Measurements from ENCODE around the gene ALG12.

The ALG12 gene

DNA sequence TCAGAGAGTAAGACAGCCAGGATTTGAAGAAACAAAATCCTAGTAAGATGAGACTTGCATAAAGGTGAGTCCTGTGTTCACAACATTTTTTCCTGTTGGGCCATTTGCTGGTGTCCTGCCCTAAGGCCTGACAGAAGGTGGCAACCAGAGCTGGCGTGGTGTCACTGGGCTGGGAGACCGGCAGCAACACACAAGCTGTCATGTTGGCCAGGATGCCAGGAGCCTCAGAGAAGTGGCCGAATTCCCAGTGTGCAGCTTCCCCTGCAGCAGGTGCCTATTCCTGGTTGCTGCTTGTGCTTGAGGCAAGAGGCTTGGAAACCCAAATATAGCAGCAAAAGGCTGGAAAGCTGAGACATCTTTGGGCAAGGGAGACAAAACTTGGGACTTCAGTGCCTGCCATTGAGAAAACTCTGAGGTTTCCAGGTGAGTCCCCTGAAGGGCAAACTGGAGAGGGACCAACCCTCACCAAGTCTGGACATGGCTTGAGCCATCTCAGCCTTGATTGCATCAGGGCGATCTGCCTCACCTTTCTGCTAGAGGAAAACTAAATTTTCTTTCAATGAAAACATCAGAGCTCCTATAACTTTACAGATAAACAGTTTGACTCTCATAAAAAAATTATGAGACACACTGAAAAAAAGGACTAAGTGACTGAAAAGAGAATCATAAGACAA, 25.9 kb downstream of the ALG12 start:
- no peak overlapping the region for H2AFZ ChIP-seq (ENCODE audit: low read length)
- no peaks in the 10 kb centered on the region for H3K4me1 ChIP-seq (ENCODE audit: low read length)
- H3K4me3 ChIP-seq (ENCODE audit: low read length) = no peak overlapping the region
- H3K27me3 ChIP-seq (replicated peaks; ENCODE audit: insufficient read depth, low read length) = no peaks in the 10 kb centered on the region
- H3K4me2 ChIP-seq (ENCODE audit: low read depth, low read length) = no peak overlapping the region
- DNase-seq = no peak
- no peaks in the 10 kb centered on the region for H3F3A ChIP-seq (ENCODE audit: insufficient read depth, low read length)
- TF ChIP-seq, protein P1, sequence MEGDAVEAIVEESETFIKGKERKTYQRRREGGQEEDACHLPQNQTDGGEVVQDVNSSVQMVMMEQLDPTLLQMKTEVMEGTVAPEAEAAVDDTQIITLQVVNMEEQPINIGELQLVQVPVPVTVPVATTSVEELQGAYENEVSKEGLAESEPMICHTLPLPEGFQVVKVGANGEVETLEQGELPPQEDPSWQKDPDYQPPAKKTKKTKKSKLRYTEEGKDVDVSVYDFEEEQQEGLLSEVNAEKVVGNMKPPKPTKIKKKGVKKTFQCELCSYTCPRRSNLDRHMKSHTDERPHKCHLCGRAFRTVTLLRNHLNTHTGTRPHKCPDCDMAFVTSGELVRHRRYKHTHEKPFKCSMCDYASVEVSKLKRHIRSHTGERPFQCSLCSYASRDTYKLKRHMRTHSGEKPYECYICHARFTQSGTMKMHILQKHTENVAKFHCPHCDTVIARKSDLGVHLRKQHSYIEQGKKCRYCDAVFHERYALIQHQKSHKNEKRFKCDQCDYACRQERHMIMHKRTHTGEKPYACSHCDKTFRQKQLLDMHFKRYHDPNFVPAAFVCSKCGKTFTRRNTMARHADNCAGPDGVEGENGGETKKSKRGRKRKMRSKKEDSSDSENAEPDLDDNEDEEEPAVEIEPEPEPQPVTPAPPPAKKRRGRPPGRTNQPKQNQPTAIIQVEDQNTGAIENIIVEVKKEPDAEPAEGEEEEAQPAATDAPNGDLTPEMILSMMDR (IDR thresholded peaks at IDR 0.05; ENCODE audit: low read length) = no peak
- no peak for TF ChIP-seq EZH2 (optimal IDR thresholded peaks at IDR 0.05; ENCODE audit: low read depth, low read length)
- TF ChIP-seq EZH2phosphoT487 (IDR thresholded peaks at IDR 0.05; ENCODE audit: low read length) = no peak
- no peaks in the 10 kb centered on the region for H3K36me3 ChIP-seq (replicated peaks; ENCODE audit: insufficient read depth, low read length)
- no peaks in the 10 kb centered on the region for H3K9me2 ChIP-seq (replicated peaks; ENCODE audit: insufficient read depth, low read length)
- H3K79me2 ChIP-seq (ENCODE audit: low read length) = peaks cover 17% of the 10 kb centered on the region
- H4K20me1 ChIP-seq (ENCODE audit: insufficient read depth, low read length) = no peaks in the 10 kb centered on the region
- no peaks in the 10 kb centered on the region for H3K9me3 ChIP-seq (replicated peaks; ENCODE audit: insufficient read depth, low read length)
- no peak overlapping the region for H3K27ac ChIP-seq (ENCODE audit: low read length)
- no peak overlapping the region for H3K9ac ChIP-seq (ENCODE audit: low read length)

DNA sequence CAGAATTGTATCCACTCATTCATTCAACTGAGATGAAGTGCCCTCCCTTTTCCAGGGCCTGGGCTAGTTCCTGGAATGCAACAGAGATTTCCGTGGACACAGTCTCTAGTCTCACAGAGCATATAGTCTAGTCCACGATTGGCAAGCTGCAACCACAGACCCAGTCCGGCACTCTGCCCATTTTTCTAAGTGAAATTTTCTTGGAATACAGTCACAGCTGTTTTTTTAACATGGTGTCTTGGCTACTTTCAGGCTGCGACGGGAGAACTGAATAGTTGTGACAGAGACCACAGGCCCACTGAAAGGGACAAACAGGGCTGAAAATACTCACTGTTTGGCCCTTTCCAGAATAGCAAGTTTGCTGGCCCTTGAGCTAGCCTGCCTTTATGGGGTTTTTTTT, 29.2 kb downstream of the ALG12 start:
- H4K20me1 ChIP-seq (ENCODE audit: insufficient read depth, low read length) = no peaks in the 10 kb centered on the region
- H3K27me3 ChIP-seq (replicated peaks; ENCODE audit: insufficient read depth, low read length) = no peaks in the 10 kb centered on the region
- TF ChIP-seq EZH2 (optimal IDR thresholded peaks at IDR 0.05; ENCODE audit: low read depth, low read length) (no peak), EZH2phosphoT487 (IDR thresholded peaks at IDR 0.05; ENCODE audit: low read length) (no peak)
- TF ChIP-seq, protein P1 (IDR thresholded peaks at IDR 0.05; ENCODE audit: low read length) = no peak
- peaks cover 48% of the 10 kb centered on the region for H3K79me2 ChIP-seq (ENCODE audit: low read length)
- peaks cover 25% of the 10 kb centered on the region for H3K36me3 ChIP-seq (replicated peaks; ENCODE audit: insufficient read depth, low read length)
- no peaks in the 10 kb centered on the region for H3K9me2 ChIP-seq (replicated peaks; ENCODE audit: insufficient read depth, low read length)
- H2AFZ ChIP-seq (ENCODE audit: low read length) = no peak overlapping the region
- H3K4me2 ChIP-seq (ENCODE audit: low read depth, low read length) = no peak overlapping the region
- H3K4me3 ChIP-seq (ENCODE audit: low read length) = no peak overlapping the region
- no peak for DNase-seq
- H3K27ac ChIP-seq (ENCODE audit: low read length) = no peak overlapping the region
- H3K4me1 ChIP-seq (ENCODE audit: low read length) = no peaks in the 10 kb centered on the region
- H3K9ac ChIP-seq (ENCODE audit: low read length) = no peak overlapping the region
- H3F3A ChIP-seq (ENCODE audit: insufficient read depth, low read length) = no peaks in the 10 kb centered on the region
- H3K9me3 ChIP-seq (replicated peaks; ENCODE audit: insufficient read depth, low read length) = no peaks in the 10 kb centered on the region

DNA sequence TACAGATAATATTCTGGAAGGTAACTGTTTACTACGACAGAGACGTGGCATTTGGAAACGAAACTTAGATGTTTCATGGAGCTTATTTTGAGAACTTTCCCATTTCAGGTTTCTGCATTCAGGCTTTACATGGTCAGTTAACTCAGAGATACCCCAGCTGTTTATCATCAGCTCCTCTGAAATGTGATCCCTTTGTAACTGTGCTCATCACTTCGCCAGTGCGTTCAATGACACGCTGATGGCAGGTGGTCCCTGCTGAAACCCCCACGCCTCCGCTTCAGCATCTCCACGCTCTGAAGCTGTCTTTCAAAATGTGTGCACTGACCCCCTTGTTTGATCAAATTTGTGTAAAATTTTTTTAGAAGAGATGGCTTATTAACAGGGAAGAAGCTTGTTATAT, 30.5 kb downstream of the ALG12 start:
- no peaks in the 10 kb centered on the region for H4K20me1 ChIP-seq (ENCODE audit: insufficient read depth, low read length)
- H3K27me3 ChIP-seq (replicated peaks; ENCODE audit: insufficient read depth, low read length) = no peaks in the 10 kb centered on the region
- no peaks in the 10 kb centered on the region for H3K9me2 ChIP-seq (replicated peaks; ENCODE audit: insufficient read depth, low read length)
- H3K4me2 ChIP-seq (ENCODE audit: low read depth, low read length) = no peak overlapping the region
- TF ChIP-seq, protein P1 (IDR thresholded peaks at IDR 0.05; ENCODE audit: low read length) = no peak
- TF ChIP-seq EZH2phosphoT487 (IDR thresholded peaks at IDR 0.05; ENCODE audit: low read length) = no peak
- TF ChIP-seq EZH2 (optimal IDR thresholded peaks at IDR 0.05; ENCODE audit: low read depth, low read length) = no peak
- H2AFZ ChIP-seq (ENCODE audit: low read length) = no peak overlapping the region
- H3K4me1 ChIP-seq (ENCODE audit: low read length) = no peaks in the 10 kb centered on the region
- H3K9ac ChIP-seq (ENCODE audit: low read length) = no peak overlapping the region
- no peak overlapping the region for H3K27ac ChIP-seq (ENCODE audit: low read length)
- no peaks in the 10 kb centered on the region for H3K9me3 ChIP-seq (replicated peaks; ENCODE audit: insufficient read depth, low read length)
- no peak overlapping the region for H3K4me3 ChIP-seq (ENCODE audit: low read length)
- no peak for DNase-seq
- peaks cover 61% of the 10 kb centered on the region for H3K79me2 ChIP-seq (ENCODE audit: low read length)
- no peaks in the 10 kb centered on the region for H3F3A ChIP-seq (ENCODE audit: insufficient read depth, low read length)
- H3K36me3 ChIP-seq (replicated peaks; ENCODE audit: insufficient read depth, low read length) = peaks cover 34% of the 10 kb centered on the region
